ENCODE data around the gene MAP3K2.

The MAP3K2 gene

GRCh38 chr2:127405255-127405610 lies 17.5 kb upstream of the MAP3K2 start:
- no peak for DNase-seq (ENCODE audit: low spot score)

- no peak for DNase-seq (ENCODE audit: low spot score)
Measured at GRCh38 chr2:127404466-127405254, 16.9 kb upstream of the MAP3K2 start.

- DNase-seq (ENCODE audit: low spot score), result no peak
Measured at GRCh38 chr2:127403460-127403859, 15.7 kb upstream of the MAP3K2 start.

GRCh38 chr2:127401757-127402695 lies 14.3 kb upstream of the MAP3K2 start:
- DNase-seq (ENCODE audit: low spot score), result no peak

- DNase-seq (ENCODE audit: low spot score), result peak; percentile 48
Measured at GRCh38 chr2:127400897-127401756, 13.4 kb upstream of the MAP3K2 start.

GRCh38 chr2:127400533-127400896 lies 12.7 kb upstream of the MAP3K2 start:
- no peak for DNase-seq (ENCODE audit: low spot score)

- peak; percentile 88 for DNase-seq (ENCODE audit: low spot score)
Measured at GRCh38 chr2:127398239-127398590, 10.4 kb upstream of the MAP3K2 start.

- no peak for DNase-seq (ENCODE audit: low spot score)
Measured at GRCh38 chr2:127397568-127398238, 9.9 kb upstream of the MAP3K2 start.

GRCh38 chr2:127394492-127394891 lies 6.7 kb upstream of the MAP3K2 start:
- no peak for DNase-seq (ENCODE audit: low spot score)

- DNase-seq (ENCODE audit: low spot score), result no peak
Measured at GRCh38 chr2:127392828-127393578, 5.2 kb upstream of the MAP3K2 start.

GRCh38 chr2:127392133-127392827 lies 4.5 kb upstream of the MAP3K2 start:
- DNase-seq (ENCODE audit: low spot score), result no peak

- no peak for DNase-seq (ENCODE audit: low spot score)
Measured at GRCh38 chr2:127389778-127390435, 2.1 kb upstream of the MAP3K2 start.

- DNase-seq (ENCODE audit: low spot score), result no peak
Measured at GRCh38 chr2:127388423-127389164, 819 bp upstream of the MAP3K2 start.

- DNase-seq (ENCODE audit: low spot score), result peak; percentile 68
Measured at GRCh38 chr2:127386764-127387654, 766 bp downstream of the MAP3K2 start.

GRCh38 chr2:127386246-127386645 lies 1.5 kb downstream of the MAP3K2 start:
- DNase-seq (ENCODE audit: low spot score), result no peak

GRCh38 chr2:127384529-127384928 lies 3.2 kb downstream of the MAP3K2 start:
- no peak for DNase-seq (ENCODE audit: low spot score)

- no peak for DNase-seq (ENCODE audit: low spot score)
Measured at GRCh38 chr2:127382831-127383230, 4.9 kb downstream of the MAP3K2 start.

GRCh38 chr2:127381762-127382161 lies 6.0 kb downstream of the MAP3K2 start:
- no peak for DNase-seq (ENCODE audit: low spot score)
